ENCODE measurements around the gene ACOT7.
"Not testable (repeated sequence)": the region's sequence is repeated elsewhere in the genome, so short reads cannot be mapped to it uniquely, and the experiment has no call there.

ACOT7 gene

DNA sequence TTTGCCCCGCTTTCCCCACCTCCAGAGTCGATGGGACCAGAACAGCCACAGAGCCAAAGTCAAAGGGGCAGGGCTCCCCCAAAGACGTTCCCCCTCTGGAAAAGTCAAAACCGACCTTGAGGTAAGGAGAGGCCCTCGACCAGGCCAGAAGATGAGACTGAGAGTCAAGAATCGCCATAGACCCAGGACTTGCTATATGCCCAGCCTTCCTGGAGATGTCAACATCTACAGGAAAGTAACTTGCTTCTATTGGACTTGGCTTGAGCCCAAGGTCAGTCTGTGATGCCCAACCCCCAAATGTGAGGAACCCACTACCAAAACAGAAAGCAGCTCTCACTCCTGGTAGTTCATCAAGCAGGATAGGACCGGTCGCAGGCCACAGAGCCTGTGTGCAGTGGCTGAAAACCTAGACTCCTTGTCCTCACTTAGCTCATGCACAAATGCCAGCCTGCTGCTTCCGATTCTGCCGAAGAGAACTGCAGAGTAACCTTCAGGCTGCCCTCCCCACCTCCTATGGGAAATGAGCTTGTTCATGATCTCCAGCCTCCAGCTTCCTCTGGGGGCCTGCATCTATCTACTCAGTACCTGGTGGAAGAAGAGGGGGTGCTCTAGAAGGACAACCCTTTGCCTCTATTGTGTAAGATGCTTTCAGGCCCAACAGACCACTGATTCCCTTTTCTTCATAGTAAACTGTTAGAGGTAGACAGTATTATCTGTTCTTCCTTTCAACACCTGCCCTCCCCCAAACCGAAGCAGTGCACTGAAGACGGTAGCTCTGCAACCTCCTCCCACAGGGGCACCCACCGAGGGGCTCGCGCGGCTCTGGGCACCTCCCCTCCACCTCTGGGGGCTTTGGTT, 1.4 kb downstream of the ACOT7 start:
- Histone ChIP-seq H3K27ac (ENCODE audit: low read length) (no peak overlapping the region), H3K9me3 (ENCODE audit: insufficient read depth, low read depth, low read length) (no peaks in the 10 kb centered on the region), H3K27me3 (ENCODE audit: insufficient read depth, low read length) (peaks cover 7% of the 10 kb centered on the region; the same call in 1 of the 2 replicates), H3K9ac (ENCODE audit: low read depth, low read length) (peak overlapping the region; percentile 81), H3K4me3 (ENCODE audit: low read length) (peak overlapping the region; percentile 70), H3K4me1 (ENCODE audit: insufficient read depth, low read length) (peaks cover 15% of the 10 kb centered on the region), H3K36me3 (ENCODE audit: insufficient read depth, low read depth, low read length) (no peaks in the 10 kb centered on the region)

DNA sequence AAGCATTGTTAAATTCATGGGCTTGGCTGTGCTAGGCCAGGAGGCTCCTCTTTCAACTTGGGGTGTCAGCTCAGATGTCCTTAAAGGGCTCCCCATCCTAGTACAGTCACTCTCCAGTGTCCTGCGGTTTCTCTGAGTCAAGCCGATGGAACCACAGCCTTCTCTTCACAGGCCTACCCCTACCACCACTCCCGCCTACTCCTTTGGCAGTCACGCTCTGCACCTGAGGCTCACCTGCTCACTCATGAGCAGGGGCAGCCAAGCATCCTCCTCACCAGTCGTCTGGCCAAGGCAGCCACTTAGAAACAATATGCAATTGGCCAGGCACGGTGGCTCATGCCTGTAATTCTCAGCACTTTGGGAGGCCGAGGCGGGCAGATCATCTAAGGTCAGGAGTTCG, 3.6 kb downstream of the ACOT7 start:
- H3K9me3 ChIP-seq (ENCODE audit: insufficient read depth, low read depth, low read length), result no peaks in the 10 kb centered on the region
- no peak overlapping the region for H3K4me3 ChIP-seq (ENCODE audit: low read length)
- no peak overlapping the region for H3K9ac ChIP-seq (ENCODE audit: low read depth, low read length)
- no peak overlapping the region for H3K27ac ChIP-seq (ENCODE audit: low read length)
- peaks cover 32% of the 10 kb centered on the region for H3K4me1 ChIP-seq (ENCODE audit: insufficient read depth, low read length)
- H3K36me3 ChIP-seq (ENCODE audit: insufficient read depth, low read depth, low read length), result no peaks in the 10 kb centered on the region
- peaks cover 7% of the 10 kb centered on the region; the same call in 1 of the 2 replicates for H3K27me3 ChIP-seq (ENCODE audit: insufficient read depth, low read length)

- peaks cover 26% of the 10 kb centered on the region for H3K4me1 ChIP-seq (ENCODE audit: insufficient read depth, low read length)
- H3K27me3 ChIP-seq (ENCODE audit: insufficient read depth, low read length), result no peaks in the 10 kb centered on the region
- H3K36me3 ChIP-seq (ENCODE audit: insufficient read depth, low read depth, low read length), result no peaks in the 10 kb centered on the region
- peak overlapping the region; percentile 85 for H3K27ac ChIP-seq (ENCODE audit: low read length)
- peak overlapping the region; percentile 51 for H3K4me3 ChIP-seq (ENCODE audit: low read length)
- H3K9ac ChIP-seq (ENCODE audit: low read depth, low read length), result peak overlapping the region; percentile 74; the same call in 1 of the 2 replicates
- no peaks in the 10 kb centered on the region for H3K9me3 ChIP-seq (ENCODE audit: insufficient read depth, low read depth, low read length)
These were observed 7.1 kb downstream of the ACOT7 start for GRCh38 chr1:6386371-6386949.

GRCh38 chr1:6385488-6386191, 7.9 kb downstream of the ACOT7 start:
- H3K4me1 ChIP-seq (ENCODE audit: insufficient read depth, low read length), result peaks cover 26% of the 10 kb centered on the region
- H3K4me3 ChIP-seq (ENCODE audit: low read length), result peak overlapping the region; percentile 51
- H3K36me3 ChIP-seq (ENCODE audit: insufficient read depth, low read depth, low read length), result no peaks in the 10 kb centered on the region
- no peaks in the 10 kb centered on the region for H3K9me3 ChIP-seq (ENCODE audit: insufficient read depth, low read depth, low read length)
- H3K9ac ChIP-seq (ENCODE audit: low read depth, low read length), result peak overlapping the region; percentile 74
- H3K27me3 ChIP-seq (ENCODE audit: insufficient read depth, low read length), result no peaks in the 10 kb centered on the region
- H3K27ac ChIP-seq (ENCODE audit: low read length), result peak overlapping the region; percentile 85

- H3K36me3 ChIP-seq (ENCODE audit: insufficient read depth, low read depth, low read length), result no peaks in the 10 kb centered on the region
- no peaks in the 10 kb centered on the region for H3K9me3 ChIP-seq (ENCODE audit: insufficient read depth, low read depth, low read length)
- peak overlapping the region; percentile 74; the same call in 1 of the 2 replicates for H3K9ac ChIP-seq (ENCODE audit: low read depth, low read length)
- peaks cover 26% of the 10 kb centered on the region for H3K4me1 ChIP-seq (ENCODE audit: insufficient read depth, low read length)
- H3K27me3 ChIP-seq (ENCODE audit: insufficient read depth, low read length), result no peaks in the 10 kb centered on the region
- H3K4me3 ChIP-seq (ENCODE audit: low read length), result peak overlapping the region; percentile 51; the same call in 1 of the 2 replicates
- H3K27ac ChIP-seq (ENCODE audit: low read length), result peak overlapping the region; percentile 85
These were observed 8.6 kb downstream of the ACOT7 start for GRCh38 chr1:6384962-6385361.

- H3K27ac ChIP-seq (ENCODE audit: low read length), result no peak overlapping the region
- H3K4me1 ChIP-seq (ENCODE audit: insufficient read depth, low read length), result peaks cover 26% of the 10 kb centered on the region
These were observed 9.4 kb downstream of the ACOT7 start for GRCh38 chr1:6384135-6384534.

DNA sequence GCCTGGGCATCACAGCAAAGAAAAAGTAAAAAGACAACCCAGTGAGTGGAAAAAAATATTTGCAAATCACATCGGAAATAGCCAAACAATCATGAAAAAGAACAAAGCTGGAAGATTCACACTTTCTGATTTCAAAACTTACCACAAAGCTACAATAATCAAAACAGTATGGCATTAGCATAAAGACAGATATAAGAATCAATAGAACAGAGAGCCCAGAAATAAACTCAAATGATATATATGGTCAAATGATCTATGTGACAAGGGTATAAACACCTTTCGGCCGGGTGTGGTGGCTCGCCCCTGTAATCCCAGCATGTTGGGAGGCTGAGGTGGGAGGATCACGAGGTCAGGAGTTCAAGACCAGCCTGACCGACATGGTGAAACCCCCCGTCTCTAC, 13.5 kb downstream of the ACOT7 start:
- no peaks in the 10 kb centered on the region for H3K36me3 ChIP-seq (ENCODE audit: insufficient read depth, low read depth, low read length)

More at GRCh38 chr1:6384135-6384534, 9.4 kb downstream of the ACOT7 start:
- no peaks in the 10 kb centered on the region for H3K36me3 ChIP-seq (ENCODE audit: insufficient read depth, low read depth, low read length)
- H3K9ac ChIP-seq (ENCODE audit: low read depth, low read length), result no peak overlapping the region
- no peaks in the 10 kb centered on the region for H3K9me3 ChIP-seq (ENCODE audit: insufficient read depth, low read depth, low read length)
- no peak overlapping the region for H3K4me3 ChIP-seq (ENCODE audit: low read length)
- no peaks in the 10 kb centered on the region for H3K27me3 ChIP-seq (ENCODE audit: insufficient read depth, low read length)

DNA sequence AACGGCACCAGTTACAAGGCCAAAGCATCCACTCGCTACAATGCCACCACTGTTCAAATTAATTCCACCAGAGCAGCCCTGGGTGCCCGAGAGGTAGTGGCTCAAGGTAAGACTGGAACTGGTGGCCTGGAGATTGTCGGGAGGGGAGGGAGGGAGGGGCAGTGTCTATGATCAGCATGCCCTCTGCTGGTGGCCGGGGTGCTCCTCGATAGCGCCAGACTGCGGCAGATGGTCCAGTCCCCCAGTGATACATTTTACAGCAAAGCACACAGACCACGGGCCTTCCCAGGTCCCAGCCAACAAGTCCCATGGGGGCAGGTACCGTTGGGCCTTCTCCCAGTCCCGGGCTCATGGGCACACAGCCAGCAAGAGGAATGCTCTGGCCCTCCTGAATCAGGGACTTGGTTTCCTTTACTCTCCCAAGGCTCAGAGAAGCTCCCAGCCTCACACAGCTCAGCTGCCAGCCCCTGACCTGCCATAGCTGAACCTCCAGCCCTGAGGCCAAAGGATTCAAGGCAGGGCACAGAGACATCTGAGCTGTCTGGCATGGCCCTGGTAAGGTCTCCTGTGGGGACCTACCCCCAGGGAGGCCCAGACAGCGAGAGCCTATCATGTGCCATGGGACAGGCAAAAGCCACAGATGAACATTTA, 15.3 kb downstream of the ACOT7 start:
- H3K27me3 ChIP-seq (ENCODE audit: insufficient read depth, low read length), result no peaks in the 10 kb centered on the region
- no peak overlapping the region for H3K27ac ChIP-seq (ENCODE audit: low read length)
- no peaks in the 10 kb centered on the region for H3K36me3 ChIP-seq (ENCODE audit: insufficient read depth, low read depth, low read length)
- no peak overlapping the region for H3K4me3 ChIP-seq (ENCODE audit: low read length)
- no peak overlapping the region for H3K9ac ChIP-seq (ENCODE audit: low read depth, low read length)
- no peaks in the 10 kb centered on the region for H3K9me3 ChIP-seq (ENCODE audit: insufficient read depth, low read depth, low read length)
- no peaks in the 10 kb centered on the region for H3K4me1 ChIP-seq (ENCODE audit: insufficient read depth, low read length)

More for the DNA sequence above, 13.5 kb downstream of the ACOT7 start:
- Histone ChIP-seq H3K27ac (ENCODE audit: low read length) (no peak overlapping the region), H3K9ac (ENCODE audit: low read depth, low read length) (no peak overlapping the region), H3K4me1 (ENCODE audit: insufficient read depth, low read length) (peaks cover 4% of the 10 kb centered on the region), H3K9me3 (ENCODE audit: insufficient read depth, low read depth, low read length) (no peaks in the 10 kb centered on the region), H3K27me3 (ENCODE audit: insufficient read depth, low read length) (no peaks in the 10 kb centered on the region), H3K4me3 (ENCODE audit: low read length) (no peak overlapping the region)

GRCh38 chr1:6373961-6374720, 19.4 kb downstream of the ACOT7 start:
- Histone ChIP-seq H3K27me3 (ENCODE audit: insufficient read depth, low read length) (no peaks in the 10 kb centered on the region), H3K27ac (ENCODE audit: low read length) (no peak overlapping the region), H3K4me1 (ENCODE audit: insufficient read depth, low read length) (no peaks in the 10 kb centered on the region), H3K9ac (ENCODE audit: low read depth, low read length) (no peak overlapping the region), H3K36me3 (ENCODE audit: insufficient read depth, low read depth, low read length) (no peaks in the 10 kb centered on the region), H3K9me3 (ENCODE audit: insufficient read depth, low read depth, low read length) (no peaks in the 10 kb centered on the region), H3K4me3 (ENCODE audit: low read length) (no peak overlapping the region)

DNA sequence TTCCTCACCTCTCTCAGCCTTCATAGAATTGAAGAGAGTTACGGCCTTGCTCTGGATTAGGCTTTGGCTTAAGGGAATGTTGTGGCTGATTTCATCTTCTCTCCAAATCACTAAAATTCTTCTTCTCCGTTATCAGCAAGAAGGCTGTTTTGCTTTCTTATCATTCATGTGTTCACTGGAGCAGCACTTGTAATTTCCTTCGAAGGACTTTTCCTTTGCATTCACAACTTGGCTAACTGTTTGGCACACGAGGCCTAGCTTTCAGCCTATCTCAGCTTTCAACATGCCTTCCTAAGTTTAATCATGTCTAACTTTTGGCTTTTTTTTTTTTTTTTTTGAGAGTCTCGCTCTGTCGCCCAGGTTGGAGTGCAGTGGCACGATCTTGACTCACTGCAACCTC, 21.3 kb downstream of the ACOT7 start:
- not testable (repeated sequence) for H3K36me3 ChIP-seq (ENCODE audit: insufficient read depth, low read depth, low read length); H3K9me3 ChIP-seq (ENCODE audit: insufficient read depth, low read depth, low read length); H3K4me1 ChIP-seq (ENCODE audit: insufficient read depth, low read length); H3K27me3 ChIP-seq (ENCODE audit: insufficient read depth, low read length); H3K9ac ChIP-seq (ENCODE audit: low read depth, low read length); H3K4me3 ChIP-seq (ENCODE audit: low read length); H3K27ac ChIP-seq (ENCODE audit: low read length)

DNA sequence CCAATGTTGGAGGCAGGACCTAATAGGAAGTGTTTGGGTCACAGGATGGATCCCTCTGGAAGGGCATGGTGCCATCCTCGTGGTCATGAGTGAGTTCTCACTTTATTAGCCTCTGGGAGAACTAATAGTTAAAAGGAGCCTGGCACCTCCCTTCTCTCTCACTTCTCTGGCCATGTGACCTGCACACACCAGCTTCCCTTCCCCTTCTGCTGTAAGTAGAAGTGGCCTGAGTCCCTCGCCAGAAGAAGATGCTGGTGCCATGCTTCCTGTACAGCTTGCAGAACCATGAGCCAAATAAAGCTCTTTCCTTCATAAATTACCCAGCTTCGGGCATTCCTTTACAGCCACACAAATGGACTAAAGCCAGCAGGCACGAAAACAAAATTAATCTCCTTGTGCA, 23.6 kb downstream of the ACOT7 start:
- no peaks in the 10 kb centered on the region for H3K27me3 ChIP-seq (ENCODE audit: insufficient read depth, low read length)
- H3K4me3 ChIP-seq (ENCODE audit: low read length), result no peak overlapping the region
- H3K4me1 ChIP-seq (ENCODE audit: insufficient read depth, low read length), result no peaks in the 10 kb centered on the region; the same call in 1 of the 2 replicates
- no peak overlapping the region for H3K9ac ChIP-seq (ENCODE audit: low read depth, low read length)
- H3K9me3 ChIP-seq (ENCODE audit: insufficient read depth, low read depth, low read length), result no peaks in the 10 kb centered on the region
- H3K36me3 ChIP-seq (ENCODE audit: insufficient read depth, low read depth, low read length), result no peaks in the 10 kb centered on the region
- no peak overlapping the region for H3K27ac ChIP-seq (ENCODE audit: low read length)

Data from iPS-20b (cell line).